Hypothalamus (tissue), 51 donors: ENCODE measurements around the gene APBA1.
A peak's percentile ranks its signal among the peaks of the same experiment; 100 is the strongest.

Experiments used
- DNase-seq, 51 donors: peaks; one replicate each; lab custom pipeline; 2025; lab: John Stamatoyannopoulos, UW

Gene APBA1

GRCh38 chr9:69671879-69672595, at the start of gene APBA1:
Gene APBA1 (minus strand): TSS chr9:69672371.
- peak in 49 of 51 donors; percentile 42 to 91 (median 78) for DNase-seq

GRCh38 chr9:69719983-69720382, 47.8 kb upstream of the APBA1 start:
- DNase-seq: no peak

DNA sequence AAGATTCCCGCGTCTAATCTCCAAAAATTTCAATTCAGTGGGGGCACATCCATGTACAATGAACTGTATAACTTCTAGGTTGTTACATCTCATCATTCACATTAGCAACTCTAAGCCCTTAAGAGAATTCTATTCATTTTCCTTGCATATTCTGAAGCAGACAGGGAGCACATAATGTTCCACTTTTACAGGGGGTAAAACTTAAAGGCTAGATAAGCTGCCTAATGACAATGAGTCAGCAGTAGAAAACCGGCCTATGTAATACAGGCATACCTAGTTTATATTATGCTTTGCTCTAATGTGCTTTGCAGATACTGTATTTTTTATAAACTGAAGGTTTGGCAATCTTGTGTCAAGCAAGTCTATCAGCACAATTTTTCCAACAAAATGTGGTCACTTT, 47.2 kb upstream of the APBA1 start:
- no peak for DNase-seq

- DNase-seq: no peak
These were observed 46.0 kb upstream of the APBA1 start for GRCh38 chr9:69718218-69718617.

- DNase-seq: no peak
These were observed 43.7 kb upstream of the APBA1 start for GRCh38 chr9:69715825-69716224.

- no peak for DNase-seq
These were observed 42.9 kb upstream of the APBA1 start for GRCh38 chr9:69715096-69715495.

DNA sequence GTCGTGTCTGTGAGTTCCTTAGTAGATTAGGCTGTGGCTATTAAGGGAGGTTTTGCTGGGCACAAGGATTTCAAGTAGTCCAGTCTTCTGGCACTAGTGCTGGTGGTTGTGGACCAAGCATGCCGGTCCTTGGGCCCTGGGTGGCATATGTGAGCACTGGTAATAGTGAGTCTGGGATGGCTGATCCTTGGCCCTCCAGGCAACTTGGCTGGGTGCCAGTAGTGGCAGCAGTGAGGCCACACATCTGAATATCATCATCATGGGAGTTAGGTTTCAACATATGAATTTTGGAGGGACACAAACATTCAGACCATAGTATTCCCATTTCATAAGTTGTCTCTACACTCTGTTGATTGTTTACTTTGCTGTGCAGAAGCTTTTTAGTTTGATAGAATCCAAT, 25.3 kb upstream of the APBA1 start:
- DNase-seq: no peak

- DNase-seq: no peak
These were observed 24.6 kb upstream of the APBA1 start for GRCh38 chr9:69696802-69697201.

- no peak for DNase-seq
These were observed 17.9 kb upstream of the APBA1 start for GRCh38 chr9:69689991-69690538.

DNA sequence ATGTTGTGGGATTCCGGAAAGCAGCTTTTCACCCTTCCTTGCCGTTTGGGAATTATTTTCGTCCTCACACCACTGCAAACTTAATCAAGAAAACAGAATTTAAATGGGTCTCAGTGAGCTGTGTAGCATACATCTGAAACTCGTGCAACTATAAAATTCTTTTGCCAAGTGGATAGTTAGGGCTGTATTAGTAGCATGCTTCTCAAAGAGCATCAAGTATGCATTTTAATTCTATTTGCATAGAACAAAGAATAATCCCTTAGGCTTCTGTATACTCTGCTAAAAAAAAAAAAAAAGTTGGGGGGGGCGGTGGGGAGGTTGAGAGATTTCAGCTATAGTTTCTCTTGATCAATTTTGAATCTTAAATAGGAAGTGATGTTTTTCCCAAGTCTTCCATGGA, 11.8 kb upstream of the APBA1 start:
- no peak for DNase-seq

DNA sequence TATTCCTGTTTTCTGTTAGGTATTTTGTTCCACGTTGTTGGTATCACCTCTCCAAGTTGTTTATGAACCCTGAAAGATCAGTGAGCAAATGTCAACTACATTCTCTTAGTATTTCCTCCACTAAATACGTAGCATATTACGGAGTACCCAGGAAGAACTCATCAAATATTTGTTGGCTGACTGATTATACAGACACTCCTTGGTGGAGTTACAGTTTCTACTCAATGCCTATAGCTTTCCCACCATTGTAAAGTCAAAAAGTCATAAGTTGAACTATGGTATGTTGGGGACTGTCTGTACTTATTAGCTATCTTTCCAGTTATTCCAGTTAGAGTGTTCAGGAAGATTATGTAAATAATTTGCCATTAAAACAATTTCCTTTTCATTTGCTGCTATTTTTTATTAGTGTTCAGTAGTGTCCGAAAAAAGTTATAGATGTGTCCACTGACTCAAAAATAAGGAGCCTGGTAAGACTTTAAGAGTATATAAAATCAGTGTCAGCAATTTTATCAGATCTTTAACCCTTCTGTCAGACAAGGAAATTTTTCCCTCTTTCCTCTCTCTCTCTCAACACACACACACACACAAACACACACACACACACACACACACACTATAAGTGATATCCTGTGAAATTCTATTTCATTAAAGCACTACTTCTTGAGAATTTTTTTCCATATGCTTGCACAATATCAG, 6.8 kb upstream of the APBA1 start:
- DNase-seq: no peak

DNA sequence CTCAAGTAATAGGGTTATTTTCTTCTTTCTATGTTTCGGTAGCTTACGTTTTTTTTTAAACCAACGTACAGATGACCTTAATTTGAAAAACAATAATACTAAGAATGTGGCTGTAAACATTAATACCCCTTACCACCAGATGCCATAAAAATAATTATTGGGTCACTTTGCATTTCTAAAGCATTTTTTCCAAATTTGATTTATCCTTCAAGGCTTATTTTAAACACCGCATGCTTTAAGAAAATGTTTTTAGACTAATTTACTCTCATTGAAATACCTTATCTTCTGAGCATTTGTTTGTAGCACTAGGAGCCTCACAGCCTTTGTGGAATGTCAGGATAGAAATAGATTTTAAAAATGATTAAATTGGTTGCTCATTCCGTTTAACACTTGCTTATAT, 5.8 kb upstream of the APBA1 start:
- no peak for DNase-seq

DNA sequence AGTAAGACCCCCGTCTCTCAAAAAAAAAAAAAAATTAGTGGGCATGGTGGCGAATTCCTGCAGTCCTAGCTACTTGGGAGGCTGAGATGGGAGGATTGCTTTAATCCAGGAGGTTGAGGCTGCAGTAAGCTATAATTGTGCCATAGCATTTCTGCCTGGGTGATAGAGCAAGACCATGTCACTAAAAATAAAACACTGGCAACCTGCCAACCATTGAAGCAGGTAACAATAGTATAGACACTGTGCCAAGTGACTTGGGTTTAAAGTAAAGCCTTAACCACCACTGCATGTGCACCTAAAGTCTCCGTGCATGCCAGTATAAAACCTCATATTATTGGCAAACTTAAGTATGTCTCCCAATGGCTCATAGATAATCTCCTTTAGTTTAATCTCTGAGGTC, 3.4 kb upstream of the APBA1 start:
- DNase-seq: no peak

GRCh38 chr9:69674716-69675438, 2.7 kb upstream of the APBA1 start:
- DNase-seq: no peak

DNA sequence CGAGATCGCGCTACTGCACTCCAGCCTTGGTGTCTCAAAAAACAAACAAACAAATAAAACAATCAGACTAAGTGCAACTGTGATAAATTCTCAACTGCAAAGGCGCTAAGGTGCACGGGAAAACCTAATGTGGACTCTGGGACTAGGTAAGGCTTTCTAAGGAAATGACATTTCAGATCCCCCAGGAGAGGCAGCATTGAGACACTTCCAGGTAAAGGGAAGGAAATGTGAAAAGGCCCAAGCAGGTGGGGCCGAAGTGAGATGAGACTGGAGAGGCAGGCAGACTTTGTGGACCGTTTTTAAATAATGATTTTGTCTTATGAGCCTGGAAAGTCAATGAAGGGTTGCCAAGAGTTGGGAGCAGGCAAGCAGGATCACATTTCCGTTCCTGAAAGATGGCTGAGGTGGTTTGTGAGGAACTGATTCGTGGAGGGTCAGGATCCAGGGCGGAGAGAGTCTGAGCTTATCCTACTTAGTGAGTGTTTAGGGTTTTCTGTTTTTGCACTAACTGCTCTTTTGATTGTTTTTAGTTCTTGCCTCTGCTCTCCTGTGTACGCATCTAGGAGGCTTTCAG, 2.0 kb upstream of the APBA1 start:
- no peak for DNase-seq

DNA sequence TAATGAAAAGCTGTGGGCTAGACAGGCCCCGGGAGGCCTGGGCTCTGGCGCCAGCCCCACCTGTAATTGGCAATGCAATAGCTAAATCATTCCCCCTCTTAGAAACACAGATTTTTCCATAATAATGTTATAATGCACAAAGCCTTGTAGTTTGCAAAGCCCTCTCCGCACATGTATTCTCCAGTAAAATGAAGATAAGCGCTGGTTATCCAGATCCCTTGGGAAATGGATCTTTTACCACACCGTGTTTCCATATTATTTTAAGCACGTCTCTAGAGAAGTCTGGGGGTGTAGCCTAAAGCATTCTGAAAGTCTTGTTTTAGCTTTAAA, 1.1 kb upstream of the APBA1 start:
- DNase-seq: no peak

GRCh38 chr9:69672596-69673310, 582 bp upstream of the APBA1 start:
- peak in 50 of 51 donors; percentile 33 to 90 (median 77) for DNase-seq

DNA sequence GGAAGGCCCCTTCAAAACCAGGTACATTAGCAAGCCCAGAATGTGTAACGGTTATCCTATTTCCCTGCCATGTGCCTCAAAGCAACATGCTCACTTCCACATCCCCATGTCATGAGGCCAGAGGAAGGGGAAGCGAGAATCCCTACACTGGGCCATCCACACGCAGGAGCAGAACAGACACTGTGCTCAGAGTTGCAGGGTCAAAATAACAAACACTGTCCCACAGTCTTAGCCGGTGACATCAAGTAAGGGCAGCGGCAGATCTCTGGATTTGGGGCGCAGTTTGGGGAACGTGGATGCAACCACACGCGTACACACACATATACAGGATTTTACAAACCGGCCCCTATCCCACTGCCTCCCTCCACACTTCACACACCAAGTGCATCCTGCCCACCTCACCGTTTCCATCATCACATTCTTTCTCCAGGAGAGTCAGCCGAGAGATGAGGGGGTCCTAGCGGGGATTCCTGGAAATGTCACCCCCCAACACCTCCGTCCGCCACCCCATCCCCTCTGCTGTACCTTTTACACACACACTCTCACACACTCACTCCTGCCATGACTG, 776 bp downstream of the APBA1 start:
- peak in 25 of 51 donors; percentile 7 to 82 (median 36) for DNase-seq

DNA sequence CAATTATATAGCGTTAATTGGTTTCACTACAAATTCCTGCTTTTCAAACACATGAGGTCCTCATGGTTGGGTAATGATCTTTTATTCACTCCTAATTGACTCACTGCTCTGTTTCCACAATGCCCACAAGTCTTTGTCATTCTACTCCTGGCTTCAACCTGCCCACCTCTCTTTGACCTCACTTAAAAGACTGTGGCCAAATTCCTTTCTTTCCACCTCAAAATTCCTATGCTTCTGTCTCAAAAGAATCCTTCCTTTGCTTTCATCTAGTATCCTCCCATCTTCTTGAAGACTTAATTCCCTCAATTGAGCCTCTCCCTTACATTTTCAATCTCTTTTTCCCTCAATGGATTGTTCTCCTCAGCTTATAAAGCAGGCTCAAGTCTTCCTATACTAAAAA, 4.9 kb downstream of the APBA1 start:
- no peak for DNase-seq

DNA sequence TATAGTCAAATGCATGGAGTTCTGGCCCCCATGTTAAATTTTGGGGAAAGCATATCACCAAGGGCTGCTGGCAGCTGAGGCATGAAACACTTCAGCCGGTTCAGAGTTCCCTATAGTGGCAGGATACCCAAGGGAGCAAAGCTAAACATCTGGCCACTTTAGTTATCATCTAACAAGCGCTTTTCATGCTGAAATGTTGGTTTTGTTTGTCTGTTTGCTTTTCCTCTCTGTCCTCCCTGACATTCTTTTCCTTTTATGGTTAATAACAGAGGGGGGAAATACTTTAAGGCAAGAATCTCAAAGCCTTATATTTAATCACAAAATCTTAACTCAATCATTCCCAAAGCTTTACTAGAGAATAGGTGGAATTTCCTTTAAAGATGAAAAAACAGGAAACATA, 11.9 kb downstream of the APBA1 start:
- no peak for DNase-seq
